NCI-H526 (cell line): Measurements from ENCODE around the gene PPP1R1A.

ENCODE experiments used
- DNase-seq, 2 experiments: peaks; one replicate each; lab custom pipeline; 2025; lab: John Stamatoyannopoulos, UW

The PPP1R1A gene

GRCh38 chr12:54535474-54535873 is 53.0 kb downstream of the PPP1R1A start:
- DNase-seq, result no peak

- DNase-seq, result no peak
Measured at GRCh38 chr12:54529581-54529980, 58.9 kb downstream of the PPP1R1A start.
